ENCODE measurements around the gene BABAM2. TPM values are rescaled to one million over a fixed set of nuclear protein-coding genes. Genes with fewer than 3 reads are reported as not detected.

The BABAM2 gene
- total RNA-seq, 2 experiments from 2014 or later: 66.8 to 68.4 TPM

DNA sequence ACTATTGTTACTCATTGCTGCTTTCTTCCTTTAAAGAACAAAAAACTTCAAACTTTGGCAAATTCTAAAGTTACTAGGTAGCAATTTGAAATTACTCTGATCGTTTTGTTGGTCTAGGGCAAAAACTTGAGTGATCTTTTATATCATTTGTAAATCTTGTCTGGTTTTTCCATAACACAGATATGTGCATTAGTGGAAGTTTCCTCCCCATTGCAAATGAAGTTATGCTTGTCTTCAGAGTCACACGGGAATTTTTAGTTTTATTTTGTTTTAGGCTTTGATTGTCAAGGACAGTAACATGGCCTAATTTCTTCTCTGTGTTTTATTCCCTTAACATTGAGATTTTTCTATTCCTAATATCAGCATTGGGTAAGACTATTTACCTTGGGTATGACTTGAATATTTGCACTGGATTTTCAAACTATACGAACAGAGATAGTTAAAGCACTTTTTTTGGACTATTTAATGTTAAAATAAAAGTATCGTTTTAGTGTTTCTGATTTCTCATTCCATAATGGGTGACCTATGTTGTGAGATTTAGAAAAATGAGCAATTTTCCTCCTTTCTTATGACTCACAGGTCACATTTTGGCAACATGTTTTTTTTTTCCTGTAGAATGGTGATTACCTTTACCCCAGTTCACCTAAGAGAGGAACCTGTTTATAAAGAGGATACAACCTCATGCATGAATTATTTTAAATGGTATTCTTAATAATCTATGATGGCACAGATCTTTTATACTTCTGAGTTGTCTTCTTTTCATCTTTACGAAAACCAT is 65.0 kb downstream of the BABAM2 start:
- TF ChIP-seq, protein P1, sequence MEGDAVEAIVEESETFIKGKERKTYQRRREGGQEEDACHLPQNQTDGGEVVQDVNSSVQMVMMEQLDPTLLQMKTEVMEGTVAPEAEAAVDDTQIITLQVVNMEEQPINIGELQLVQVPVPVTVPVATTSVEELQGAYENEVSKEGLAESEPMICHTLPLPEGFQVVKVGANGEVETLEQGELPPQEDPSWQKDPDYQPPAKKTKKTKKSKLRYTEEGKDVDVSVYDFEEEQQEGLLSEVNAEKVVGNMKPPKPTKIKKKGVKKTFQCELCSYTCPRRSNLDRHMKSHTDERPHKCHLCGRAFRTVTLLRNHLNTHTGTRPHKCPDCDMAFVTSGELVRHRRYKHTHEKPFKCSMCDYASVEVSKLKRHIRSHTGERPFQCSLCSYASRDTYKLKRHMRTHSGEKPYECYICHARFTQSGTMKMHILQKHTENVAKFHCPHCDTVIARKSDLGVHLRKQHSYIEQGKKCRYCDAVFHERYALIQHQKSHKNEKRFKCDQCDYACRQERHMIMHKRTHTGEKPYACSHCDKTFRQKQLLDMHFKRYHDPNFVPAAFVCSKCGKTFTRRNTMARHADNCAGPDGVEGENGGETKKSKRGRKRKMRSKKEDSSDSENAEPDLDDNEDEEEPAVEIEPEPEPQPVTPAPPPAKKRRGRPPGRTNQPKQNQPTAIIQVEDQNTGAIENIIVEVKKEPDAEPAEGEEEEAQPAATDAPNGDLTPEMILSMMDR (IDR thresholded peaks at IDR 0.05): no peak
- CTCF ChIA-PET: no interaction called here
- peak overlapping the region; percentile 46 for H3K4me3 Mint-ChIP-seq
- H3K9me3 Mint-ChIP-seq: peaks cover 14% of the 10 kb centered on the region
- intact Hi-C loops (cut with micrococcal nuclease): loop anchor here (2.0 kb wide), 1 partner anchor 53 kb away; no protein-coding TSS in a partner anchor
- H3K4me1 Mint-ChIP-seq (ENCODE audit: low read depth): peaks cover 86% of the 10 kb centered on the region
- peak overlapping the region; percentile 86 for H3K27ac Mint-ChIP-seq
- no peak for ATAC-seq
- POLR2A ChIA-PET: interaction anchor here (1.0 kb wide), 1 partner anchor 8 kb away, joined by 5 read pairs; no protein-coding TSS in a partner anchor
- H3K27me3 Mint-ChIP-seq: no peaks in the 10 kb centered on the region
- H3K36me3 Mint-ChIP-seq (ENCODE audit: low read depth): peaks cover 37% of the 10 kb centered on the region
- no peak for DNase-seq

DNA sequence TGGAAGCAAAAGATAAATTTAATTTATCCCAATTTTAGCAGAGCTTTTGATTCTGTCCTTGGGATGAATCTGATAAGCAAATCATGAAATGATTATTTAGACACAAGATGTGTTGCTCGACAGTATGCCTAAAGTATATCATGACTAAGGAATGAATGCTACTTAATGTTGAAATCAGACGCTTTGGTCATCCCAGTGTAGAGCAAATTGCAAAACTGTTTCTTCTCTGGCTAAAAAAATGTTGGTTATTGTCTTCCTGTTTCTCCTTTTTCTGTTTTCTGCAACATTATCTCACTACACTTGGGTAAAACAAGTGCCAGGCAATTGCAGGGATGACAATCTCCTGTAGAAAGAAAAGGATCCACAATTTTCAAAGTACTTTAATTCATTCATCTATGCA is 66.4 kb downstream of the BABAM2 start:
- DNase-seq (no peak), ATAC-seq (no peak)
- ChIA-PET POLR2A (no interaction called here), CTCF (no interaction called here)
- no peak overlapping the region for H3K27ac Mint-ChIP-seq
- H3K27me3 Mint-ChIP-seq: no peaks in the 10 kb centered on the region
- H3K36me3 Mint-ChIP-seq (ENCODE audit: low read depth): peaks cover 29% of the 10 kb centered on the region
- peaks cover 11% of the 10 kb centered on the region for H3K9me3 Mint-ChIP-seq
- TF ChIP-seq, protein P1 (IDR thresholded peaks at IDR 0.05): no peak
- peaks cover 83% of the 10 kb centered on the region for H3K4me1 Mint-ChIP-seq (ENCODE audit: low read depth)
- intact Hi-C loops (cut with micrococcal nuclease): no loop called here
- no peak overlapping the region for H3K4me3 Mint-ChIP-seq

- POLR2A ChIA-PET: no interaction called here
- H3K36me3 Mint-ChIP-seq (ENCODE audit: low read depth): peaks cover 22% of the 10 kb centered on the region
- intact Hi-C loops (cut with micrococcal nuclease): no loop called here
- ATAC-seq (no peak), DNase-seq (no peak)
- H3K27ac Mint-ChIP-seq: peak overlapping the region; percentile 66
- H3K4me3 Mint-ChIP-seq: no peak overlapping the region
- no peaks in the 10 kb centered on the region for H3K9me3 Mint-ChIP-seq
- peaks cover 76% of the 10 kb centered on the region for H3K4me1 Mint-ChIP-seq (ENCODE audit: low read depth)
- CTCF ChIA-PET: no interaction called here
- TF ChIP-seq, protein P1 (IDR thresholded peaks at IDR 0.05): no peak
- H3K27me3 Mint-ChIP-seq: no peaks in the 10 kb centered on the region
Measured at GRCh38 chr2:27958711-27959378, 68.3 kb downstream of the BABAM2 start.

DNA sequence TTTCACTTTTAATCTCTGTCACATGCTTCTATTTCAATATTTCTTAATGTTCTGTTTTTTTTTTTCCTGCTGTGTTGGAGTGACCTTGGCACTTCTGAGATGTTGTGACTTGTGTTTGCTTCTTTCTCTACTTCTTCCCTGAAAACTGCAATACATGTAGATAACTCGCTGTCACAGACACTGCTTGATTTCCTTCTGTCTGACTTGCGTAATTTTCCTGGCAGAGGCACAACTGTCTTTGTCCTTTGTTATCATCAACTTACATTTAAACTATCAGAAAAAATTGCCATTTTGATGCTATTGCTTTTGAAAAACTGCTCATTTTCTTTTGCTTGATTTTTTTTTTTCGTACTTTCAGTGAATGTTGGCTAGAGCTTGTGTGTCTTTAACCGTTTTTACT is 69.0 kb downstream of the BABAM2 start:
- ATAC-seq: no peak
- intact Hi-C loops (cut with micrococcal nuclease): no loop called here
- Mint-ChIP-seq H3K27ac (peak overlapping the region; percentile 3), H3K27me3 (no peaks in the 10 kb centered on the region), H3K4me1 (ENCODE audit: low read depth) (peaks cover 76% of the 10 kb centered on the region), H3K4me3 (no peak overlapping the region), H3K9me3 (no peaks in the 10 kb centered on the region), H3K36me3 (ENCODE audit: low read depth) (peaks cover 27% of the 10 kb centered on the region)
- DNase-seq: no peak
- ChIA-PET CTCF (no interaction called here), POLR2A (no interaction called here)
- TF ChIP-seq, protein P1 (IDR thresholded peaks at IDR 0.05): no peak
